Neural crest cell (in vitro differentiated cells): ENCODE measurements around the gene LIF. TPM values are rescaled to one million over a fixed set of nuclear protein-coding genes. Genes with fewer than 3 reads are reported as not detected.

Experiments
- DNase-seq: peaks from one replicate; pipeline ENCODE4 v3.0.0; 2021; ENCODE audit warnings: low read depth, mixed read lengths, low spot score
- H3K27ac Mint-ChIP-seq: one replicate; pipeline ENCODE4 v1.8.0; 2021; ENCODE audit warnings: mild to moderate bottlenecking, mixed read lengths; ENCODE audit not compliant: unreplicated experiment
- H3K27me3 Mint-ChIP-seq: 2 replicates; pipeline ENCODE4 v1.8.0; 2021; ENCODE audit warnings: low read depth, mild to moderate bottlenecking, mixed read lengths
- H3K36me3 Mint-ChIP-seq: 2 replicates; pipeline ENCODE4 v1.8.0; 2021; ENCODE audit warnings: low read depth, mild to moderate bottlenecking, mixed read lengths
- H3K4me1 Mint-ChIP-seq: 2 replicates; pipeline ENCODE4 v1.8.0; 2021; ENCODE audit warnings: mixed read lengths
- H3K4me3 Mint-ChIP-seq: one replicate; pipeline ENCODE4 v1.8.0; 2021; ENCODE audit warnings: mild to moderate bottlenecking, mixed read lengths
- H3K9me3 Mint-ChIP-seq: 2 replicates; pipeline ENCODE4 v1.8.0; 2021; ENCODE audit warnings: mixed read lengths
- CTCF ChIP-seq: fragments of 200-600 bp; sonication (generic); conservative IDR thresholded peaks from 2 replicates; pipeline ENCODE4 v1.5.0; 2021; ENCODE audit warnings: antibody characterized with exemption, mild to moderate bottlenecking
- total RNA-seq: library from RNA; stranded (reverse); gene quantifications from 2 replicates; pipeline ENCODE4 v1.2.1, GENCODE V29; 2021

Gene LIF
- total RNA-seq, 1 donor from 2014 or later = 1.1 TPM

- Mint-ChIP-seq H3K4me3 (peak overlapping the region; percentile 57), H3K4me1 (peaks cover 41% of the 10 kb centered on the region), H3K9me3 (no peaks in the 10 kb centered on the region), H3K27me3 (peaks cover 64% of the 10 kb centered on the region), H3K27ac (no peak overlapping the region), H3K36me3 (no peaks in the 10 kb centered on the region)
- DNase-seq = no peak
- no peak for TF ChIP-seq CTCF
Measured at GRCh38 chr22:30249049-30250038, 2.8 kb upstream of the LIF start.

- peaks cover 71% of the 10 kb centered on the region for H3K27me3 Mint-ChIP-seq
- peak overlapping the region; percentile 62 for H3K27ac Mint-ChIP-seq
- no peaks in the 10 kb centered on the region for H3K9me3 Mint-ChIP-seq
- peaks cover 38% of the 10 kb centered on the region for H3K4me1 Mint-ChIP-seq
- H3K4me3 Mint-ChIP-seq = peak overlapping the region; percentile 47
- DNase-seq = no peak
- TF ChIP-seq CTCF = no peak
- no peaks in the 10 kb centered on the region for H3K36me3 Mint-ChIP-seq
Measured at GRCh38 chr22:30248484-30248883, 1.9 kb upstream of the LIF start.

- Mint-ChIP-seq H3K9me3 (no peaks in the 10 kb centered on the region), H3K27me3 (peaks cover 69% of the 10 kb centered on the region), H3K4me1 (peaks cover 35% of the 10 kb centered on the region), H3K4me3 (no peak overlapping the region), H3K36me3 (no peaks in the 10 kb centered on the region), H3K27ac (no peak overlapping the region)
- DNase-seq = no peak
- no peak for TF ChIP-seq CTCF
Measured at GRCh38 chr22:30247974-30248373, 1.4 kb upstream of the LIF start.

DNA sequence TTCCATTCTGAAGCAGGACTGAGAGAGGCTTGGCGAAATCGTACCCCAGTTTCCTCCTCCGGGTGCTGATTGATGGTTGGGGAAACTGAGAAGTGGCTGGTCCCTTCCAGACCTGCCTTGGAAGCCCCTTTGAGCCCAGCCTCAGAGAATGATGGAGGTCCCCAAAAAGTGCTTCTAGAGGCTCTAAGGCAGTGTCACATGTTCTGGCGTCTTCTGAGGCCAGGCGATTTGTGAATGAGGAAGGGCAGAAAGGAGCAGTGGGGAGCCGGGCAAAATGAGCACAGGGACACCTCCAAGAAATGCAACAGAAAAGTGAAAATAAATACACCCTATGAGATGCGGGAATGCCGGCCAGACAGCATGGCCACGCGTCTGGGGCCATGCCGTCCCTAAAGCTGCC lies 1.0 kb upstream of the LIF start:
- no peak overlapping the region for H3K4me3 Mint-ChIP-seq
- H3K9me3 Mint-ChIP-seq = no peaks in the 10 kb centered on the region
- no peak for DNase-seq
- H3K27me3 Mint-ChIP-seq = peaks cover 65% of the 10 kb centered on the region
- no peak for TF ChIP-seq CTCF
- no peaks in the 10 kb centered on the region for H3K36me3 Mint-ChIP-seq
- H3K4me1 Mint-ChIP-seq = peaks cover 30% of the 10 kb centered on the region
- no peak overlapping the region for H3K27ac Mint-ChIP-seq

- peaks cover 26% of the 10 kb centered on the region for H3K4me1 Mint-ChIP-seq
- no peaks in the 10 kb centered on the region for H3K9me3 Mint-ChIP-seq
- peaks cover 62% of the 10 kb centered on the region for H3K27me3 Mint-ChIP-seq
- no peak for TF ChIP-seq CTCF
- peak overlapping the region; percentile 31 for H3K4me3 Mint-ChIP-seq
- DNase-seq = no peak
- H3K27ac Mint-ChIP-seq = no peak overlapping the region
- H3K36me3 Mint-ChIP-seq = no peaks in the 10 kb centered on the region
Measured at GRCh38 chr22:30246814-30247376, 336 bp upstream of the LIF start.
